PFSK-1 (cell line): Measurements from ENCODE around the gene TMEM202.

Experiments used
- FOXP2 ChIP-seq: optimal IDR thresholded peaks from 2 replicates; pipeline ENCODE3; 2011; ENCODE audit warnings: borderline replicate concordance, control low read depth, inconsistent platforms; ENCODE audit not compliant: insufficient read depth; ENCODE audit errors: extremely low read length, extremely low read depth
- POLR2AphosphoS5 ChIP-seq: IDR thresholded peaks from 2 replicates; pipeline ENCODE4 v1.6.1; 2012; ENCODE audit warnings: low read depth, mild to moderate bottlenecking, control low read depth, low read length, moderate library complexity
- SIN3A ChIP-seq: IDR thresholded peaks from 2 replicates; pipeline ENCODE4 v1.6.1; 2012; ENCODE audit warnings: mild to moderate bottlenecking, low read length, moderate library complexity, borderline replicate concordance; ENCODE audit not compliant: insufficient read depth
- TAF1 ChIP-seq: IDR thresholded peaks from 2 replicates; pipeline ENCODE4 v1.6.1; 2012; ENCODE audit warnings: low read length, control low read depth, borderline replicate concordance; ENCODE audit not compliant: insufficient read depth
- TF ChIP-seq, protein P1 (sequence below), 2 experiments: IDR thresholded peaks; 2 replicates each; pipeline versions ENCODE4 v1.6.1 to v1.8.0; 2011 to 2012; ENCODE audit warnings: low read depth in 2 of 2, low read length in 2 of 2, control low read depth in 1 of 2, inconsistent platforms in 1 of 2, mild to moderate bottlenecking in 1 of 2, moderate library complexity in 1 of 2; ENCODE audit not compliant: insufficient read depth in 1 of 2

Gene TMEM202

GRCh38 chr15:72398648-72399047, 543 bp downstream of the TMEM202 start:
- TF ChIP-seq FOXP2, result no peak
- no peak for TF ChIP-seq POLR2AphosphoS5
- no peak for TF ChIP-seq TAF1
- TF ChIP-seq, protein P1, sequence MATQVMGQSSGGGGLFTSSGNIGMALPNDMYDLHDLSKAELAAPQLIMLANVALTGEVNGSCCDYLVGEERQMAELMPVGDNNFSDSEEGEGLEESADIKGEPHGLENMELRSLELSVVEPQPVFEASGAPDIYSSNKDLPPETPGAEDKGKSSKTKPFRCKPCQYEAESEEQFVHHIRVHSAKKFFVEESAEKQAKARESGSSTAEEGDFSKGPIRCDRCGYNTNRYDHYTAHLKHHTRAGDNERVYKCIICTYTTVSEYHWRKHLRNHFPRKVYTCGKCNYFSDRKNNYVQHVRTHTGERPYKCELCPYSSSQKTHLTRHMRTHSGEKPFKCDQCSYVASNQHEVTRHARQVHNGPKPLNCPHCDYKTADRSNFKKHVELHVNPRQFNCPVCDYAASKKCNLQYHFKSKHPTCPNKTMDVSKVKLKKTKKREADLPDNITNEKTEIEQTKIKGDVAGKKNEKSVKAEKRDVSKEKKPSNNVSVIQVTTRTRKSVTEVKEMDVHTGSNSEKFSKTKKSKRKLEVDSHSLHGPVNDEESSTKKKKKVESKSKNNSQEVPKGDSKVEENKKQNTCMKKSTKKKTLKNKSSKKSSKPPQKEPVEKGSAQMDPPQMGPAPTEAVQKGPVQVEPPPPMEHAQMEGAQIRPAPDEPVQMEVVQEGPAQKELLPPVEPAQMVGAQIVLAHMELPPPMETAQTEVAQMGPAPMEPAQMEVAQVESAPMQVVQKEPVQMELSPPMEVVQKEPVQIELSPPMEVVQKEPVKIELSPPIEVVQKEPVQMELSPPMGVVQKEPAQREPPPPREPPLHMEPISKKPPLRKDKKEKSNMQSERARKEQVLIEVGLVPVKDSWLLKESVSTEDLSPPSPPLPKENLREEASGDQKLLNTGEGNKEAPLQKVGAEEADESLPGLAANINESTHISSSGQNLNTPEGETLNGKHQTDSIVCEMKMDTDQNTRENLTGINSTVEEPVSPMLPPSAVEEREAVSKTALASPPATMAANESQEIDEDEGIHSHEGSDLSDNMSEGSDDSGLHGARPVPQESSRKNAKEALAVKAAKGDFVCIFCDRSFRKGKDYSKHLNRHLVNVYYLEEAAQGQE (IDR thresholded peaks at IDR 0.05; ENCODE audit: insufficient read depth in 1 of 2, low read depth in 2 of 2, low read length in 2 of 2), result no peak
- TF ChIP-seq SIN3A, result no peak

DNA sequence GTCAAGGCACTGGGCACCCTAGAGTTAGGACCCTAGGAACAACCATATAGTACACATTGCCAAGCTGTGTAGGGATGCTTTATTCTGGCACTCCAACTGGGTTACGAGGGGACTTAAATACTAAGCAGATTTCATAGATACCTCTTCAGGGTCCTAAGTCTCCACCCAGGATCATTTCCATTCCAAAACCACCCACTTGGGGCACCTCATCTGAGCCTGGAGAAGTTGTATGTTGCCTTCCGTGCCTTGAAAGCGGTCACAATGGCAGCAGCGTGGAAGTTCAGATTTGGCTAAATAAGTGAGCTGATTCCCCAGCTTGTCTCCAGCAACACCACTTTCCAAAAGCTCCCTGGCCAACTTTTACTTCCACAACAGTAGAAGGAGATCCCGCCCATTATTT, 4.6 kb downstream of the TMEM202 start:
- TF ChIP-seq, protein P1 (IDR thresholded peaks at IDR 0.05; ENCODE audit: insufficient read depth in 1 of 2, low read depth in 2 of 2, low read length in 2 of 2), result no peak
- TF ChIP-seq POLR2AphosphoS5, result no peak
- no peak for TF ChIP-seq FOXP2
- no peak for TF ChIP-seq SIN3A
- TF ChIP-seq TAF1, result no peak

DNA sequence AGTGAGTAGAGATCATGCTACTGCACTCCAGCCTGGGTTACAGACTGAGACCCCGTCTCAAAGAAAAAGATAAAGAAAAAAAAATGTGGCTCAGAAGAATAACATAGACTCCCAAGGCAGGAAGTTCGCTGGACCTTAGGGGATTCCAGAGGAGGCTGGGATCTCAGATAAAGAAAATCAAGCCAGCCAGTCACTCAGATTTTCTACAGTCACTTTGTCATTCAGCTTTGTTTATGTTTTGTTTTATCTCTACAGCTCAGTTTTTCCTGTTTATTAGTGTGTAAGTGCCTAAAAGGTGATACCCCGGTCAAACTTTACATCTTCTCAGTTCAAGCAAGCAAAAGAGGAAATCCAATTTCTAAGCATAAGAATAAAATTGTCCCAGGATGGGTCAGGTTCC, 6.3 kb downstream of the TMEM202 start:
- TF ChIP-seq, protein P1 (IDR thresholded peaks at IDR 0.05; ENCODE audit: insufficient read depth in 1 of 2, low read depth in 2 of 2, low read length in 2 of 2), result no peak

GRCh38 chr15:72404841-72405240, 6.7 kb downstream of the TMEM202 start:
- no peak for TF ChIP-seq SIN3A
- TF ChIP-seq POLR2AphosphoS5, result no peak
- no peak for TF ChIP-seq FOXP2
- TF ChIP-seq TAF1, result no peak
- TF ChIP-seq, protein P1 (IDR thresholded peaks at IDR 0.05; ENCODE audit: insufficient read depth in 1 of 2, low read depth in 2 of 2, low read length in 2 of 2), result no peak

DNA sequence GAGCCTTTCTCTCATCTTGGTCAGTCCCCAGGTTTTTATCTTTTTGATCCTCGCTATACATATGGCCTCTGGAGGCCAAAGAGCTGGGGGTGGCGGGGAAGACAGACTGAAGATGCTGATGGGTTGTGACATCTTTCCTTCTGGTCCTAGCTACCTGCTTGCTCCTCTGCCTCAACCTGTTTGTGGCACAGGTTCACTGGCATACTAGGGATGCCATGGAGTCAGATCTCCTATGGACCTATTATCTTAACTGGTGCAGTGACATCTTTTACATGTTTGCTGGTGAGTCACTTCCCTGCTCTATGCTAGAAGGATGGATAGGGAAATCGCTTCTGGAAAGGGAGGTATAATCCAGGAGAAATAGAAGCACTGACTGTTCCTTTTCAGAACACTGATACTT, 8.8 kb downstream of the TMEM202 start:
- no peak for TF ChIP-seq FOXP2
- no peak for TF ChIP-seq SIN3A
- no peak for TF ChIP-seq POLR2AphosphoS5
- TF ChIP-seq TAF1, result no peak

- TF ChIP-seq FOXP2 (no peak), TAF1 (no peak), SIN3A (no peak), POLR2AphosphoS5 (no peak)
- TF ChIP-seq, protein P1 (IDR thresholded peaks at IDR 0.05; ENCODE audit: insufficient read depth in 1 of 2, low read depth in 2 of 2, low read length in 2 of 2), result no peak
Observed at GRCh38 chr15:72411111-72411510, 13.0 kb downstream of the TMEM202 start.
